OCI-M2 (cell line): ENCODE data around the gene MYLK.

Experiments used
- DNase-seq: peaks from one replicate; lab custom pipeline; 2025; ENCODE audit not compliant: unreplicated experiment; lab: John Stamatoyannopoulos, UW

Gene MYLK

DNA sequence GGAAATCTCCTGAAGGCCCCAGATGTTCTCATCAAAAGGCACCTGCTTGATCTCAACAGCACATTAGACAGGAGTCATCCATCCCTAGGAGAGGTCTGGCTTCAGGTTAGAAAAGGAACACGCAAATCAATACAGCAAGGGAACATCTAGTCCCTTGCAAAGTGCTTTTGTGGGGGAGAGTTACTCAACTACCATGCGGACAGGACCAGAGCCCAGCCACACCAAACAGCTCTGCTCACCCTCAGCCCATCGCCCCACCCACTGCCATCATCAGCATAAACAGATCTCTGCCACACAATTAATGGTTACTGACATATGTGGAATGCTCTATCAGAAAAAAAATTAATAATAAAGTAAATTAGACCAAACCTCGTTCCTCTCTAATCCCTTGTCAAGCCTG, 85.6 kb downstream of the MYLK start:
- DNase-seq = no peak

DNA sequence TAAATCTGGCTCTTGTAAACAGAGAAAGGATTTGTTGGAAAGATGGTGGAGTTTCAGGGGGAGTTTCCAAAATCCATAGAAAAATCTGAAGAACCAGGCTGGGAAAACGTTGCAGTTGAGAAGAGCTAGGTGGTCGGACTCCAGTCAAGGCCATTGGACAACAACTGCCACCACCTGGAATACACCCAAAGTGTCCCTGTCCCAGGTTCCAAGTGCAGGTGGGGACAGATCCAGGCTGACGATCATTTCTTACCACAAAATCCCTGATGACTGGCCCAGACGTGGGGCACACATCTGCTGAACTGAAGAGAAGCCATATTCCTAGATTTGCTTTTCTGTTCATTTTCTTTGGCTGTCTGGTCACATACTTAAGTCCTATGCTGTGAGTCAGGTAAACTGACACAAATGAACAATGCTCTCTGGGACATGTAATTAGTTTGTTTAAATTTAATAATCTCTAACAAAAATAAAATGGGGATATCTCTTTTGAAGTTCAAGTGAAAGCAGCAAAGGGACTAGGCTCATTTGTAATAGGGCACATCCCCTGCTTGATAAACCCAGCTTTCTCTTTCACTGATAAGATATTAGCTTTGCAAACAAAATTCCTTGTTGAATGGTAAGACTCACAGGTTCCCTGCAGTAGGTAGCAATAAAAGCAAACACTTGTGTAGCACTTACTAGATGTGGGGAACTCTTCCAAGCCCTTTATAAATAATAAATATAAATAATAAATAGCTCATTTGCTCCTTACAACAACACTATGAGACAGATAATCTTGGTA, 88.5 kb downstream of the MYLK start:
- no peak for DNase-seq

DNA sequence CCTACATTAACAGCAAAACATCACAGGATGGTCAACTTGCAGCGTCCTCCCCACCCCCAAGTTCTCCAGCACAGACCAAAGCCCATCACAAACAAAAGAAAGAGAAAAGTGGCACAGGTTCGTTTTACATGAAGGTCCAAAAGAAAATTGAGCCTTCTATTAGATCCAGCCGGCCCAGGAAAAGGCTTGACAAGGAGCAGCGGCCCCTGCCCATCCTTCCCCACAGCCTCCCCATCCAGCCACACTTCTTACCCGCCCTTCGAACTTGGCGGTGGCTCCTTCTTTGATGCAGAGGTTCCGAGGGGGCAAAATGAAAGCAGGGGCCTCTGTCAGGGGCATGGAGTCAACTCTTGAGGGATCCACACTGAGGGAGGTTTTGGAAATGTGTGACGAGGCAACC, 90.7 kb downstream of the MYLK start:
- DNase-seq = no peak

DNA sequence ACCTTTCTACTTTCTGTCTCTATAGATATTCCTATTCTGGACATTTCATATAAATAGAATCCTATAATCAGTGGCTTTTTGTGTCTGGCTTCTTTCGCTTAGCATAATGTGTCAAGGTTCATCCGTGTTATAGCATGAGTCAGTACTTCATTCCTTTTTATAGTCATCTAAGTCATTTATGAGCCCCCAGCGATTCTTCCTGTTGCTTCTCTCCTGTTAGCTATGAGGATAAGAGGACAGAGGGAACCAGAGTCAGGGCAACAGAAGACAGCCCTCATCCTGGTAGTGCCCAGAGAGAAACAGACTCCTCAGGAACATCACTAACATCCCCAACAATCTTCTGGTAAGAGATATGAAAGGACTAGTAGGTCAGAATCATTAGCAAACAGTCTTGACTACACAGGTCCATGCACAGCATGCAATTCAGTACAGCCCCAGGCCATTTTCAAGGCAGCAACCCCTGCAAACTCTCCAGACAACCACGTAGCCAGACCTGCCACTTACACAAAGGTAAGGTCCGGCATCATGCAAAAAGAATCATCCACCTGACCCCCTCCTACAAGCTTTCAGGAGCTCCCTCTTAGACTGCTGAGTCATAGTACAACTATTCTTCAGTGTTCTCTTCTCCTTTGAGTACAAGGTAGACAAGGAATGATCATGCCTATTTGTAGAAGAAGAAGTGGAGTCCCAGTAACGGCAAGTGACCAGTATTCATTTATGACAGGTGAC, 91.5 kb downstream of the MYLK start:
- no peak for DNase-seq

DNA sequence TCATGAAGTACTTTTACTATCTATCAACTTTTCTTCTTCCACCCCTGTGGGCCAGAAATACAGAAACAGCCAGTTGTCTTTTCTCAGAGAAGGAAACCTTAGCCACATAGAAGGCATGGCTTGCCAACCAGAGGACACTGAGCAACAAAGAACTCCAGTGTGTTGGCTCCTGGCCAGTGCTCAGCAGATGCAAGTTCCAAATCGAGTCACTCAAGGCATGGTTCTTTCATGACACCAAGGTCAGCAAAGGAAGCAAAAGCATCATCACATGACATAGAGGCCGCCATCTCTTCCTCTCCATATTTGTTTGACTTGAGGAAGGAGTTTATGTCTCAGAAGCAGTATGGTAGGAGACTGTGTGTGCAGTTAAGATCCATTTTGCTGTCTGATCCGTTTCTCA, 92.2 kb downstream of the MYLK start:
- DNase-seq = no peak

DNA sequence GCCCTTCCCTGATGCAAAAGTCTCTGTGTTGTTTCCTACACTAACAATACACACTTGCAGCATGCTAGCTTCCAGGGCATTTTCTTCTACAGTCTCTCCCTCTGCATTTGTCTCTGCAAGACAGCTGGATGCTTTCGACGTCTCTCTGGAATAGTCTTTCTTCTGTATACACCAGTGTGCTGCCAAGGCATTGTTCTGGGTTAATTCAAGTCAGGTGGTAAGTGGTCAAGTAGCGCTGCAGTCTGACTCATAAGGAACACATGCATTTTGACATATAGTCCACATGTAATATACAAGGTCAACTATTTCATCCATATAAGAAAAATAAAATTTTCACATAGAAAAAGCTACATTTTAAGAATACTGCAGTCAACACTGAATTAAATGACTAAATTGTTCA, 92.7 kb downstream of the MYLK start:
- no peak for DNase-seq

DNA sequence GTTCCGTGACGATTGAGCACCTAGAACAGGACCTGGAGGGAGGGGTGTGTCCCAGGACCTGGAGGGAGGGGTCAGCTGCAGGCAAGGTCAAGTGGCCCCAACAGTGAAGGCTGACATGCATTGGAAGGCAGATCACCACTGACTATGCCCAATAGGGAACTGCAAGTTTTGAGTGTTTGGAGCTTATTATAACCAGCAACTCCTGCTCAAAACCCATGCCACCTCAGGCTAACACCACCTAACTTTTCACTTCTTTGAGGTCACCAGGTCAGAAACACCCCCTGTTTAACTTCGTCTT, 93.1 kb downstream of the MYLK start:
- DNase-seq = no peak

DNA sequence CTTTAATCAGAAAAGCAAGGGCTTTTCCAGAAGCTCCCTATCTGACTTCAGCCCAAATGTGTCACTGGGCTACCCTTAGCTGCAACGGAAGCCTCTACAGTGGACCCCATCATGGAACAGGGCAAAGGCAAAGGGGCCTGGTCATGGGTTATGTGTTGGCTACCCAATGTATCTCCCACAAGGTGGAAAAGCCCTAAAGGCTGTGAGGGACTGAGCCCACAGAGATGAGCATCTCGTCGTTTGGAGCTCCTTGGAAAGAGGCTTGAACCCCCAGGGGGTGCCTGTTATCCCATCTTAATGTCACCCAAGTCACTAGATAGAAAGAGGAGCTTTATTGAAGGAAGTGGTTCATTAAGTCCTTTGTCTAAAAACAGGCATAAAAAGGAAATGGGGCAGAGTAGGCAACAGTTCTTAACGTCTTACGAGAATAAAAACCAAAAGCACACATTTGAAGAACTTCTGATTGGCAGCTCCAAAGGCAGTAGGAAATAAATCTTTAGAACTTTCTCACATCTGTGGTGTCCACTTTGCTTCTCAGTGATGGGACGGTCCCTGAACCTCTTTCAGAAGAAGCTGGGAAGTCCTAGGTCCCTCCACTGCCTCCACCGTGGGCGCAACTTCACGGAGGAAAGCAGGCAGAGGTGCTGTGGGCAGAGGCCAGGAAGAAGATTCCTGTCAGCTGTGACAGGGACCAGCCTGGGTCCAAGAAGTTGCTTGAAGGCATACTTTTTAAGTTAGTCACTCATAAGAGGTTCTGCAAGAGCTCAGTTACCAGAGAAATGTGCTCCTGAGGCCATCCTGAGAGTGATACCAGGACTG, 93.7 kb downstream of the MYLK start:
- no peak for DNase-seq

DNA sequence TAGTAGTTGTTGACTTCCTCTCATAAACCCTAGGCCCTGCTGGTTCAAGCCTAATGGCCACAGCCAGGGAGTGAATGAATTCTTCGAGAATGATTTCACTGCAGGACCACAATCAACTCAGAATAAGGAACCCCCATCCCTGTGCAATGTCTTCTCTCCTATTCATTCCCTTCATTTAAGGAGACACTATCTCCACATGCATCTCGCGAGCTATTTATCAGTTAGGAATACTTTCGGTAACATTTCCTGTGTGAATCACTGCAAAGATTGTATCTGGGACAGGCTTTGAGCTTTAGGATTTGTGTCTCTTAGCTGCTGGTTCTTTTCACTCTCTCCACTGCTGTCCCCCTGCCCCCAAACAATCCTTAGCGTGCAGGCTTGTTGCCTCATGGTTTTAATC, 94.4 kb downstream of the MYLK start:
- DNase-seq = no peak

DNA sequence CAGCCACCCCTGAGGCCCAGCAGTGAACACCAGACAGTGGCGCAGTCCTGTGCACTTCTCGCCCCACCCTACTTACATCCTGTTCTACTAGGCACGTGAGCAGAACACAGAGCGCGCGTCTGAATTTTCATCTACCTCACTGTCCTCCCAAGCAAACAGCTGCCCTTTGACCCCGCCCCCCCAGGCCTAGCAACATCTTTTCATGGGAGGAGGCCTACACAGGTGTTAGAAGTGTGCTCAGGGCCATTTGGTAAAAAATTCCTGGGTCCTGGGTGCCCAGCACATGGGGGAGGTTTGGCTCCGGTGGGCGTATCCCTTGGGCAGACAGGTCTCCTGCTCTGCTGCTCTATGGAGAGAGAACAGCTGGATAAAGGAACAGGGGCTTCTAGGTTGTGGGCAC, 95.0 kb downstream of the MYLK start:
- DNase-seq = no peak

DNA sequence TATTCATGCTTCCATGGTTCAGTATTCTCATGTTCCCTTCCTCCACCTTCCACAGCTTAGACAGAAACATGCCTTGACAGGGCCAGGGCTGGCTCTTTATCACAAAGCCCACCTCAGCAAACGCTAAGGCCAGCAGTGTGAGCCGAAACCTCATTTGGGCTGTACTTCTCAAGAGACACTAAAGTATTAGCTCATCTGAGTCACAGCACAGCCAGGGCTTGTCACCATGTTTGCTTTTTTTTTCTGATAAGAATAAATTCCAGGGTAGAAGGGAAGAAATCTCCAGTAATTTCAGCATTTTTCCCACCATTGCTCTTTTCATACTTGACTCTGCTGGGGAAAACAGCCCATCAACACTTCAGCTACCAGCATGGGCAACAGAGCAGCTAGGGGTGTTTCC, 95.4 kb downstream of the MYLK start:
- no peak for DNase-seq

DNA sequence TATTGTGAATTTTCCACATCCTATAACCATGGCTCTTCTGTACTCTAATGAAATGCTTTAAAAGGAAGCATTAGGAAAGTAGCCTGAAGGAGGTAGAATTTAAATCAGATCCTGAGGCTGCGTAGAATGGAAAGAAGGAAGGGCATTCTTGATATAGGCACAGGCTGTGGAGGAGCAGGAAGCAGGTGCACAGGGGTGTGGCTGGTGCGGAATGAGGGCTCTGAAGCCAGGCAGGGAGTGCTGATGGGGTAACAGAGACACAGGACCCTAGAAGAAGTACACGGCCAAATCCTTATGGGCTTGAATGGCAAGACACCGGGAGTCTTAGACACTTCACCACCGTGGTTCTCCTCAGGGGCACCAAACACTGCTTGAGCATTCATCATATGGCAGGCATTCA, 97.0 kb downstream of the MYLK start:
- DNase-seq = no peak

DNA sequence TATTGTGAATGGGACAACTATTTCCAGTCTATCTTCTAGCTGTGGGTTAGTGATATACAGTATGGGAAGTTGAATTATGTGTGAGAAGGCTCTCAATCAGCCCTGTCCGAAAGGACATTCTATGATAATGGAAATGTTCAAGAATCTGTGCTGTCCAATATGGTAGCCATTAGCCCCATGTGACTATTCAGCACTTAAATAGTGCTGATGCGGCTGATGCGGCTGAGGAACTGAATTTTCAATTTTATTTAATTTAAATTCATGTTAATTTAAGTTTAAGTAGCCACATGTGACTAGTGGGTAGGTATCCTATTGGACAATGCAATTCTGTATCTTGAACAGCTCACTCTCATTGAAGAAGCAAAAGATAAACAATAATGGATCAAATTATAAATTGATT, 98.5 kb downstream of the MYLK start:
- no peak for DNase-seq

DNA sequence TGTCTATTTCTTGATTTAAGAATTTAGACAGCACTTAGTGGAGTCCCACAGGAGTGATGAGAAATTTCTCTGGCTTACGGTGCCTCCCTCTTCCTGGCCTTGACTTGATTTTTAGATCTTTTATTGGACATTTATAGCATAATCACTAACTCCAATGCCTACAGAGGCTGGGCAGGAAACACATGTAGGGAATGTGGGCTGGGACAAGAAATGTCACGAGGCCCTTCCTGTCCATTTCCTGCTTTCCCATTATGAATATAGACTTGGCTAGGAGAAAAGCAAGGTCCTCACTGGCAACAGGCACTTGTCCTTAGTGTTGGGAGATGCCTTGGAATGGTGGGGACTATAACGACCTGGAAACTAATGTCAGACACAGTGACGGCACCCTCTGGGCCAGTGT, 100.3 kb downstream of the MYLK start:
- no peak for DNase-seq

DNA sequence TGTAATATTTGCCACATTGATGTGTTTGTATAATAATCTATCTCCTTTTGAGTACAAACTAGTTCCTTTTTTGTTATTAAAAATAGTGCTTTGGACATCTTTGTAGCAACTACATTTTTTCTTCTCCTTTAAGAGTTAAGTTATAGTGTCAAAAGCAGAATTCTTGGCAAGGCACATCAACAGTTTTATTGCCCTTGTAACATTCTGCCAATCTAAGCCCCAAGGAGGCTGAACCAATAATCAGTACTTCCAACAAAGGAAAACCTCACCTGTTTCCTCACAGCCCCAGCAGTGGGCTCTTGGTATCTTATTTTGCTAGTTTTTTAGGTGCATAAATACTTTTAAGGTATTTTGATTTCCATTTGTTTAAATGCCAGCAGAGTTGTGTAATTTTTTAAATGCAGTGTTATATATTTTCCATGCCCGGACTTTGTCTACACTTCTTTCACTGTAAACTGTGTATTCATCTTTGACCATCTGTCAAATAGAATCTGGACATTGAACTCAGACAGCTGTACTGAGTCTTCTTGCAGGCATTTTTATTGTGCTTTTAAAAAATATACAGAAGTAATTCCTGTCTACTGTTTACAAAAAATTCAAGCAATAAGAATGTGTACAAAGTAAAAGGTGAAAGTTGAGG, 101.0 kb downstream of the MYLK start:
- no peak for DNase-seq

DNA sequence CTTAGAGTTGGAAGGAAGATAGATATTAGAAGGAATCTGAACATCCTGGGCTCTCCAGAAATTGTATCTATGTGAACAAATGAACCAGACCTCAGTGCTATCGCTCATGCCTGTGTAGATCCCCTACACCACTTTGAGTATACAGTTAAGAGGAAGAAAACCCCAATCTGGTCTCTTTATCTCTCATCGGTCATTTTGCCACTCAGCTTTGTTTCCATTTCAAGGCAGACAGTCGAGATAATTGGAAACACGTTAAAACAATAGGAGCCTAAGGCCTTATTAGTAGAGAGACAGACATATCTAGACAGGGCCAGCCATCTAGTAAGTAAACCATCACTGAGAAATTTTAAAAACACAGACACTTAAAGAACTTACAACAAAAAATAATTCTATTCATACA, 101.6 kb downstream of the MYLK start:
- no peak for DNase-seq

DNA sequence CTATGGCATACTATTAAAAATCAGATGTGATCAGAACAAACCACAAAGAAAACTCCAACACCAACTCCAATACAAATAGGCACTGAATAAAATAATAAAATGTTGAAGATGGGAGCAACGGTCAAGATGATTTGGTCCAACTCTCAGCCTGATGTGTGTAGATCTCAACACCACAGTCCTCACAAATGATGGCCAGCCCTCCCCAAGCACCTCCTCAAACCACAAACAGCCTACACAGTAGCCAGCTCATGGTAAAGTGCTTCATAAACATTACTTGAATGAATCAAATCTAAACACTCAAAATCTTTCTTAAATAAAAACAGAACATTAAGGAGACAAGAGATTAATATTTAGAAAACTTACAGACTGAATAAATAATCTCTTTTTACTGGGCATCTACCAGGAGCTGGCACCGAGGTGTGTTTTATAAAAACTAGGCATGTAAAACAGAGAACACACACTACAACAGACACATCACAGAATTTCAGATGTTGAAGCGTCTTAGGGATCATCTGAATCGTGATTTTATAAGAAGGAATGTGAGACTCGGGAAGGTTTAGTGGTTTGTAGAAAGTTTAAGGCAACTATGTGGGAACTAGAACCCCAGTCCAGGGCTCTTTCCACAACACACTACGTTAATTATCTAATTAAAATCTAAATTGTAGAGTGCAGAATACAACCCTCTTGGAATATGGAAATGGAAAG, 102.4 kb downstream of the MYLK start:
- no peak for DNase-seq

DNA sequence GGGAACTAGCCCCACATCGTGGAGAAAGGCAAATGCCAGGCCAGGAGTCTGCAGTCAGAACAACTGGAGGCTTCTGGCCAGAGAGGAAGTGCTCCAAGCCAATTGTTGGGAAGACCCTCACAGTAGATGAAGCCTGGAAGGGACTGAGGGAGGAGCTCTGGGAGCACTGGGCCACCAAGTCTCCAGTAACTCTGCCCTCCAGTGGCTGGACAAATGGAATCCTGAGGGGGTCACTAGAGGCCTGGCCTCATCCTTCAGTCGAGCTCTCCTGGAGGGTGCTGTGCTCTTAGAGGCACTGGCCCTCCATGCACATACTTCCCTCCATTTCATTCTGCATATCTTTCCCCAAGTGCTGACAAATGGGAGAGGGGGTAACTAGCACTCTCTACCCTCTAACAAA, 103.0 kb downstream of the MYLK start:
- DNase-seq = no peak

DNA sequence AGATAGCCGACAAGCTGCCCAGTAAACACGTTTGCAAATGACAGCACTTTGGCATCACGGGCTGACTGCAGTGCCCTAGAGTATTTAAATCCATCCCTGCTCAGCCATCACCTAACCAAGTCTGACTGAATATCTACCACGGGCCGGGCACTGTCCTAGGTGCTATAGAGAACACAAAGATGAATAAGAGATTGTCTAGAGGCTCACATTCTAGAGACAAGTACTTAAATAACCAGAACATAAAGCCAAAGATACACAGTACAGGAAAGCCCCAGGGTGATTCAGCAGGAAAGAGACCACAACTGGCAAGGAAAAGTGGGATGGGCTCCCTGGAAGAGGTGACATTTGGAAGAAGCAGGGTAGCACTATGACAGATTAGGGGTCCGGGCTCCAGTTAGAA, 103.5 kb downstream of the MYLK start:
- no peak for DNase-seq

DNA sequence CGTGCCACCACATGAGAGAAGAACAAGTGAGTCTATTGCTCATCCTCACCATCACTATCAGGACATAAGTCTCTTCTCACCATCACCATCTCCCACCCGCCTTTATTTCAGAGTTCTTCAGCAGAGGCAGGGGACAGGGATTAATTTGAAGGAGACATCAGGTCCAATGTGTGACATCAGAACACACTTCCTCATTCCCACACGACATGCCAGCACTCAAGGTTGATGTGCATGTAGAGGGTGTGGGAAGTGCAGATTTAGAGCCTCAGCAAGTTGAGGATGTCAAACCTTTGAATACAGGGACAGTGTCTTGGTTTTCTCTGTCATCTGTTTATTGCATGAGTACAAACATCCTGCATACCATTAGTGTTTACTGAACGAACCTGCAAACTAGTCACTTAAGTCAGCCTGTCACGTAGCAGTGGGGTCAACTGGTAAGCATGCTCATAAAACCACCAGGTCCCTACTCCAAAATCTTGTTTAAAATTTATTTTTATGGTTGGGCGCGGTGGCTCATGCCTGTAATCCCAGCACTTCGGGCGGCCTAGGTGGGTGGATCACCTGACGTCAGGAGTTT, 104.4 kb downstream of the MYLK start:
- DNase-seq = no peak
